Measurements from ENCODE around the gene MGAT3. TPM values are rescaled to one million over a fixed set of nuclear protein-coding genes. Genes with fewer than 3 reads are reported as not detected.

Gene MGAT3
- total and polyA plus RNA-seq, 2 of the 8 experiments (the other 6 are each of a cell fraction or from before 2014, with no cell fraction given) = 4.3 to 9.2 TPM

- Histone ChIP-seq H3K4ac (replicated peaks; ENCODE audit: insufficient read length, low read depth, low read length) (no peak overlapping the region), H2AFZ (ENCODE audit: low read length) (no peak overlapping the region), H2BK20ac (ENCODE audit: low read length) (no peak overlapping the region), H4K20me1 (replicated peaks in 1 of 2; ENCODE audit: control insufficient read depth in 1 of 2, insufficient read depth in 2 of 2, low read length in 2 of 2) (peaks cover 35% of the 10 kb centered on the region in 2 experiments), H3K18ac (ENCODE audit: extremely low read depth, low read length) (peak overlapping the region; percentile 79; the same call in 1 of the 2 replicates), H3K14ac (ENCODE audit: insufficient read length) (no peak overlapping the region), H3K4me2 (ENCODE audit: insufficient read depth in 1 of 2, low read depth in 2 of 2, low read length in 2 of 2) (peak overlapping the region; percentile 87 to 96), H2BK12ac (ENCODE audit: low read depth, low read length) (no peak overlapping the region), H4K8ac (ENCODE audit: extremely low read depth, insufficient read depth, low read length) (peak overlapping the region; percentile 94; the same call in 1 of the 2 replicates), H3K4me3 (ENCODE audit: extremely low read depth in 1 of 4, insufficient read depth in 2 of 4, low read depth in 3 of 4, low read length in 4 of 4) (peak overlapping the region; percentile 93 to 99 (median 95)), H3K4me1 (replicated peaks in 1 of 4; ENCODE audit: control insufficient read depth in 3 of 4, insufficient read depth in 4 of 4, low read length in 3 of 4) (peaks cover 0 to 12% (median 4%) of the 10 kb centered on the region in 4 experiments; a peak in 4 of 7 replicates), H3K79me2 (ENCODE audit: control insufficient read depth in 1 of 2, insufficient read depth in 2 of 2, low read length in 2 of 2) (peaks cover 5 to 29% of the 10 kb centered on the region in 2 experiments; a peak in 3 of 4 replicates), H4K5ac (ENCODE audit: insufficient read length, low read depth, low read length) (no peak overlapping the region), H2BK5ac (ENCODE audit: low read depth, low read length) (0 out of 2 replicates have a peak overlapping the region, but pooled peaks have one; percentile 93), H2BK15ac (ENCODE audit: low read length) (no peak overlapping the region), H3K56ac (replicated peaks; ENCODE audit: insufficient read length, low read depth, low read length) (peak overlapping the region; percentile 92), H3K9me3 (ENCODE audit: insufficient read depth in 2 of 2, low read depth in 1 of 2, low read length in 1 of 2) (no peaks in the 10 kb centered on the region), H4K91ac (replicated peaks; ENCODE audit: insufficient read length, low read length) (no peak overlapping the region), H2AK5ac (ENCODE audit: low read depth, low read length) (no peak overlapping the region), H3K27ac (ENCODE audit: low read depth, low read length) (peak overlapping the region; percentile 82; the same call in 1 of the 2 replicates), H3K27me3 (replicated peaks in 1 of 4; ENCODE audit: control insufficient read depth in 3 of 4, extremely low read depth in 1 of 4, insufficient read depth in 3 of 4, low read length in 3 of 4) (peaks cover 0 to 13% (median 5%) of the 10 kb centered on the region in 4 experiments; a peak in 4 of 7 replicates), H2BK120ac (replicated peaks; ENCODE audit: low read depth, low read length) (no peak overlapping the region), H3K36me3 (ENCODE audit: control insufficient read depth in 2 of 4, insufficient read depth in 4 of 4, low read length in 3 of 4) (peaks cover 25 to 47% (median 40%) of the 10 kb centered on the region in 4 experiments), H3K9ac (replicated peaks in 1 of 4; ENCODE audit: extremely low read depth in 1 of 4, low read depth in 3 of 4, low read length in 3 of 4) (peak overlapping the region; percentile 75 to 90 (median 77)), H3K23ac (ENCODE audit: insufficient read length) (no peak overlapping the region), H3K79me1 (ENCODE audit: low read depth, low read length) (peaks cover 7% of the 10 kb centered on the region), H3K23me2 (ENCODE audit: low read depth, low read length) (peaks cover 12% of the 10 kb centered on the region)
- ChIA-PET CTCF (ENCODE audit: partially characterized antibody) (interaction anchor here (1.0 to 10.1 kb wide), 6 partner anchors 8 to 210 kb away, joined by 3 to 150 read pairs (median 10); no protein-coding TSS in a partner anchor), POLR2A (ENCODE audit: partially characterized antibody) (interaction anchor here (0.6 to 6.6 kb wide), 49 partner anchors 8 to 517 kb away, joined by 3 to 83 read pairs (median 4); partner anchors contain the start of genes CBX7, MIEF1, RPL3 and RPS19BP1)
- FAIRE-seq = no peak
- DNase-seq (ENCODE audit: low read depth in 1 of 2, low spot score in 2 of 2) = no peak
- 12% methylated on average over 24 of the region's 24 CpGs; no CpG with 5 or more reads in 1 of the 2 experiments for WGBS, 2 experiments (ENCODE audit: extremely low coverage in 1 of 2, insufficient coverage in 1 of 2, insufficient read length in 1 of 2, insufficient replicate concordance in 2 of 2, low coverage in 1 of 2, low lambda C conversion rate in 2 of 2, missing lambda C conversion rate in 1 of 2)
- TF ChIP-seq CTBP2 (IDR thresholded peaks at IDR 0.05; ENCODE audit: borderline replicate concordance, insufficient read depth, insufficient read length, low read length) (no peak), CHD1 (IDR thresholded peaks at IDR 0.05; ENCODE audit: low read depth, low read length) (no peak), POLR2AphosphoS5 (IDR thresholded peaks at IDR 0.05; ENCODE audit: low read depth, low read length) (0 out of 2 replicates have a peak, but pooled peaks have one; percentile 41), HDAC2 (IDR thresholded peaks at IDR 0.05; ENCODE audit: borderline replicate concordance in 1 of 2, low read depth in 2 of 2, low read length in 2 of 2) (0 out of 4 replicates have a peak, but pooled peaks of 1 of the 2 experiments have one; percentile 16), GTF2F1 (IDR thresholded peaks at IDR 0.05; ENCODE audit: borderline replicate concordance, low read depth, low read length) (no peak), TAF7 (optimal IDR thresholded peaks at IDR 0.05; ENCODE audit: borderline replicate concordance, low read depth, low read length) (no peak), EZH2 (IDR thresholded peaks at IDR 0.05; ENCODE audit: low read depth, low read length, severe bottlenecking) (peak; percentile 16), GABPA (IDR thresholded peaks at IDR 0.05; ENCODE audit: borderline replicate concordance, insufficient read depth, low read length) (no peak), ZNF274 (IDR thresholded peaks at IDR 0.05; ENCODE audit: borderline replicate concordance, extremely low read depth, low read length) (no peak), RXRA (IDR thresholded peaks at IDR 0.05; ENCODE audit: insufficient read depth, low read depth, low read length) (no peak)
Observed at GRCh38 chr22:39518996-39519680, 62.3 kb downstream of the MGAT3 start.

Data from H1 (cell line).